Measurements from ENCODE around the gene FHOD1.

Gene FHOD1

GRCh38 chr16:67249178-67250044, 2.1 kb upstream of the FHOD1 start:
- DNase-seq (ENCODE audit: low read depth), result no peak
- TF ChIP-seq CTCF (IDR thresholded peaks at IDR 0.05; ENCODE audit: insufficient read depth, low read depth, low read length, missing control alignments), result no peak
- H3K4me3 ChIP-seq (ENCODE audit: low read length), result peak overlapping the region; percentile 37

DNA sequence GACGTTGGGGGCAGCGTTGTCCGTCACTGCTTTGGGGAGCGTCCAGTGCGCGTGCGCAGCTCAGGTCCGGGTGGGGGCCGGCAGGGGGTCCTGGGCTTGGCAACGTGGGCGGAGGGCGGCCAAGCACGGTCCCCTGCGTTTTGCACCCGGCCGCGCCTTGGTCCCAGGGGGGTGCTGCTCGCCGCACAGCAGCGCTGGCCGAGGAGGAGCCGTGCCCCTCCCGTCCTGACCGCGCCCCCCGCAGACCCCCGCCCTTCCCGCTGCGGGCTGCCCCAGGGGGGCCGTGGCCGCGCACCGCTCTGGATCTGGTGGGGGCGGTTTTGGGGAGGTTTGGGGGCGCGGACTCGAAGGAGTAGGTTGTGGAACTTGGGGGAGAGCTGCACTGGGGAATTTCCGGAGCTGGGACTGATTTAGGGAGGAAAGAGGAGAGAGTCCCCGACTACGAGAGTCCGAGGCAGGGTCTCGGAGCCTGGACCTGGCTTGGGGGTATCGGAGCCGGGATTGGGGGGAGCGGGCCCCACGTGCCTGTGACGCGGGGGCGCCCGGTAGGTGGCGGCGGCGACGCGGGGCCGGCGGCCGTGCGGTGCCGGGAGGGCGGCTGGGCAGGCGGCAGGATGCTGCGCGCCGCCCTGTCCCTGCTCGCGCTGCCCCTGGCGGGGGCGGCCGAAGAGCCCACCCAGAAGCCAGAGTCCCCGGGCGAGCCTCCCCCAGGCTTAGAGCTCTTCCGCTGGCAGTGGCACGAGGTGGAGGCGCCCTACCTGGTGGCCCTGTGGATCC, 1.3 kb upstream of the FHOD1 start, which contains the start of gene SLC9A5:
Gene SLC9A5 (plus strand): TSS at position 579 of the 777 bp plus-strand sequence. CDS start 36 bp downstream, at position 615.
- H3K4me3 ChIP-seq (ENCODE audit: low read length), result peak within 1 kb of the TSS; percentile 46
- peak; percentile 20 for DNase-seq (ENCODE audit: low read depth)
- no peak for TF ChIP-seq CTCF (IDR thresholded peaks at IDR 0.05; ENCODE audit: insufficient read depth, low read depth, low read length, missing control alignments)

DNA sequence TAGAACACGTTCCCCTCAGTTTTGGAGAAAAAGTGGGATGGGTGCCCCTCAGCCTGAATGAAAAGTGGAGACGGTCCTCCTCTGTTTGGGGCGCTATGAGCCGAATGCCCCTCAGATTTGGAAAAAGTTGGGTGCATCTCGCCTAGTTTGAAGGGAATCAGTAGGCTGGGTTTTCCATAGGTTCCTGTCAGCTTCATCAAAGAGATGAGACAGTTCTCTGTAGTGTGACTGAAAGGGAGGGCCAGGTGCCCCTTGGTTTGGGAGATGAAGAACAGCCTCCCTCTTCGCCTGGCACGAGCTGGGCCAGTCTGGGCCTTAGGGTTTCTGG, 756 bp upstream of the FHOD1 start:
- DNase-seq (ENCODE audit: low read depth), result no peak
- H3K4me3 ChIP-seq (ENCODE audit: low read length), result peak overlapping the region; percentile 46
- TF ChIP-seq CTCF (IDR thresholded peaks at IDR 0.05; ENCODE audit: insufficient read depth, low read depth, low read length, missing control alignments), result no peak

GRCh38 chr16:67246756-67247191, 507 bp downstream of the FHOD1 start:
- DNase-seq (ENCODE audit: low read depth), result peak; percentile 90
- peak overlapping the region; percentile 68 for H3K4me3 ChIP-seq (ENCODE audit: low read length)
- TF ChIP-seq CTCF (IDR thresholded peaks at IDR 0.05; ENCODE audit: insufficient read depth, low read depth, low read length, missing control alignments), result peak; percentile 34

DNA sequence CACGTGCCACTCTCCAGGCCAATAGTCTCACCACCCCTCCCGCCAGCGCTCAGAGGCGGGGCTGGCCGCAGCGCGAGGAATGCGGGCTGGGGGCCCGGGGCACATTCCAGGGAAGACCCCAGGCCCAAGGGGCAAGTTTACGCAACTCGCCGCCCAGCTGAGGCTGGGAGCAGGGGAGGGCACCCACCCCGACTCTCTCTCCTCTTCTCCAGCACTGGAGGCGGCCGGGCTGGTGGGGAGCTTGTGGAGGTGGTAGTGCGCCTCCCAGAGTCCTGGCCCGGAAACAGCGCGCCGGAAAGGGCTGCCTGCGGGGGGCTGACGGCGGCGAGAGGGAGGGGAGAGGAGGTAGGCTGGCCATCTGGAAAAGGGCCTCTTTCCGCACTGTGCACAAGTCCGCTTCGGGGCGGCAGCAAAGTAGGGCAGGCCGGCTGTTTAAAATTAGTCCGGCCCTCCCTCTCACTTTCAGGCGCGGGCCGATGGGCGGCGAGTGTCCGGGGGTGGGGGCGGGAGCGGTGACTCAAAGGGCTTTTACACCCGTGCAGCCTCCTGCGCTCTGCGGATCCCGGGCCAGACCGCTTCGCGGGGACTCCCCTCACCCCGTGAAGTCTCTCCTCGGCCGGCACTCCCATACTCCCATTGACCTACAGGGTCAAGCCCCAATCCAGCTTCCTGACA, 1.1 kb downstream of the FHOD1 start:
- peak overlapping the region; percentile 68 for H3K4me3 ChIP-seq (ENCODE audit: low read length)
- TF ChIP-seq CTCF (IDR thresholded peaks at IDR 0.05; ENCODE audit: insufficient read depth, low read depth, low read length, missing control alignments), result peak; percentile 33
- peak; percentile 80 for DNase-seq (ENCODE audit: low read depth)

DNA sequence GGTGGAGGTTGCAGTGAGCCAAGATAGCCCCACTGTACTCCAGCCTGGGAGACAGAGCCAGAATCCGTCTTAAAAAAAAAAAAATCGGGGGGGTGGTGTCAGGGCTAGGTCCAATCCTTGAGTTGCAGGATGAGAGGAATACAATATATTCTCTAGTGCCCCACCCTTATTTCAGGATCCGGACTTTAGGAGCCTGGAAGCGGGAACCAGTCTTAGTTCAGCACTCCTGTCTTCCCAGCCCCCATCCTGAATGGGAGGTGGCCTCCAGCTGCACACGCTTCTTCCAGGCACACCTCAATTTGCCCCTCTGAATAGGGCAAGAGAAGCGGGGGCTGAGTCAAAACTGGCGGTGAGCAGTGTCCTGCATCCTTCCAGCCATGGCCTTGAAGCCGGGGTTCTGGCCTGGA, 1.6 kb downstream of the FHOD1 start:
- peak overlapping the region; percentile 68 for H3K4me3 ChIP-seq (ENCODE audit: low read length)
- no peak for TF ChIP-seq CTCF (IDR thresholded peaks at IDR 0.05; ENCODE audit: insufficient read depth, low read depth, low read length, missing control alignments)
- DNase-seq (ENCODE audit: low read depth), result peak; percentile 41

Data from epithelial cell of esophagus (primary cell).